SKM-1 treated with dmso at 0.1 percent for 144 hours (cell line): ENCODE results near the gene MYH16.
A peak's percentile ranks its signal among the peaks of the same experiment; 100 is the strongest.
"Not testable (repeated sequence)": the region's sequence is repeated elsewhere in the genome, so short reads cannot be mapped to it uniquely, and the experiment has no call there.

Source experiments
- DNase-seq: peaks from one replicate; lab custom pipeline; 2025; ENCODE audit not compliant: unreplicated experiment; lab: John Stamatoyannopoulos, UW

Gene MYH16

GRCh38 chr7:99301496-99301895 lies 28.9 kb downstream of the MYH16 start:
- DNase-seq, result no peak

GRCh38 chr7:99305473-99306260 lies 33.0 kb downstream of the MYH16 start:
- no peak for DNase-seq

- no peak for DNase-seq
Measured at GRCh38 chr7:99308461-99309074, 35.9 kb downstream of the MYH16 start.

- DNase-seq, result no peak
Measured at GRCh38 chr7:99309111-99309510, 36.5 kb downstream of the MYH16 start.

GRCh38 chr7:99310004-99310403 lies 37.4 kb downstream of the MYH16 start:
- no peak for DNase-seq

- no peak for DNase-seq
Measured at GRCh38 chr7:99311702-99312101, 39.1 kb downstream of the MYH16 start.

GRCh38 chr7:99312316-99313203 lies 39.9 kb downstream of the MYH16 start:
- DNase-seq, result peak; percentile 46

- no peak for DNase-seq
Measured at GRCh38 chr7:99313204-99313573, 40.5 kb downstream of the MYH16 start.

GRCh38 chr7:99314504-99314903 lies 41.9 kb downstream of the MYH16 start:
- no peak for DNase-seq

- DNase-seq, result no peak
Measured at GRCh38 chr7:99320371-99320770, 47.7 kb downstream of the MYH16 start.

GRCh38 chr7:99322659-99323058 lies 50.0 kb downstream of the MYH16 start:
- not testable (repeated sequence) for DNase-seq

GRCh38 chr7:99324559-99324958 lies 51.9 kb downstream of the MYH16 start:
- DNase-seq, result no peak

- no peak for DNase-seq
Measured at GRCh38 chr7:99325001-99325493, 52.4 kb downstream of the MYH16 start.

GRCh38 chr7:99325592-99326407 lies 53.2 kb downstream of the MYH16 start, which contains the start of gene ARPC1A:
Gene ARPC1A, plus strand, starts transcription at chr7:99325898. Its CDS starts 7,456 bp downstream, at chr7:99333354.
- peak; percentile 83 for DNase-seq

GRCh38 chr7:99326408-99326782 lies 53.8 kb downstream of the MYH16 start:
- no peak for DNase-seq

- peak; percentile 96 for DNase-seq
Measured at GRCh38 chr7:99330314-99330961, 57.8 kb downstream of the MYH16 start.

GRCh38 chr7:99331002-99331401 lies 58.4 kb downstream of the MYH16 start:
- DNase-seq, result no peak

GRCh38 chr7:99339595-99339994 lies 67.0 kb downstream of the MYH16 start:
- DNase-seq, result no peak

- DNase-seq, result no peak
Measured at GRCh38 chr7:99340659-99341058, 68.0 kb downstream of the MYH16 start.

- DNase-seq, result no peak
Measured at GRCh38 chr7:99344061-99344647, 71.5 kb downstream of the MYH16 start.
